Mammary epithelial cell (primary cell): ENCODE results near the gene PRKAR2B.

Source experiments
- CTCF ChIP-seq, 2 donors: IDR thresholded peaks in 1 of 2; conservative IDR thresholded peaks in 1 of 2; 2 replicates each; pipeline ENCODE4 v1.5.1; 2011 to 2012; ENCODE audit warnings: inconsistent platforms in 2 of 2, low read length in 2 of 2, mild to moderate bottlenecking in 2 of 2, control low read depth in 1 of 2, low read depth in 1 of 2; ENCODE audit not compliant: insufficient read depth in 1 of 2; ENCODE audit errors: extremely low read depth in 1 of 2
- EZH2 ChIP-seq: IDR thresholded peaks from 2 replicates; pipeline ENCODE4 v1.6.1; 2012; ENCODE audit warnings: low read length, inconsistent platforms, borderline replicate concordance

GRCh38 chr7:107201795-107202450 lies 157.4 kb downstream of the PRKAR2B start:
- TF ChIP-seq CTCF (conservative IDR thresholded peaks at IDR 0.05 in 1 of 2, IDR thresholded peaks at IDR 0.05 in 1 of 2; ENCODE audit: extremely low read depth in 1 of 2, insufficient read depth in 1 of 2, low read depth in 1 of 2, low read length in 2 of 2): peak; percentile 69 to 71
- no peak for TF ChIP-seq EZH2
